ENCODE results near the gene SLC17A4.

SLC17A4 gene

GRCh38 chr6:25717866-25718740 is 36.4 kb upstream of the SLC17A4 start:
- no peak; the same call in 1 of the 2 replicates for TF ChIP-seq CTCF (IDR thresholded peaks at IDR 0.05; ENCODE audit: borderline replicate concordance, insufficient read depth, low read depth, low read length)
- H3K4me3 ChIP-seq (ENCODE audit: low read depth, low read length): no peak overlapping the region

- no peak overlapping the region for H3K4me3 ChIP-seq (ENCODE audit: low read depth, low read length)
- TF ChIP-seq CTCF (IDR thresholded peaks at IDR 0.05; ENCODE audit: borderline replicate concordance, insufficient read depth, low read depth, low read length): no peak
Measured at GRCh38 chr6:25726122-25726911, 28.2 kb upstream of the SLC17A4 start.

GRCh38 chr6:25727028-25727427 is 27.5 kb upstream of the SLC17A4 start:
- TF ChIP-seq CTCF (IDR thresholded peaks at IDR 0.05; ENCODE audit: borderline replicate concordance, insufficient read depth, low read depth, low read length): no peak
- no peak overlapping the region for H3K4me3 ChIP-seq (ENCODE audit: low read depth, low read length)

GRCh38 chr6:25730907-25731306 is 23.6 kb upstream of the SLC17A4 start:
- TF ChIP-seq CTCF (IDR thresholded peaks at IDR 0.05; ENCODE audit: borderline replicate concordance, insufficient read depth, low read depth, low read length): no peak
- no peak overlapping the region for H3K4me3 ChIP-seq (ENCODE audit: low read depth, low read length)

GRCh38 chr6:25731721-25732120 is 22.8 kb upstream of the SLC17A4 start:
- no peak overlapping the region for H3K4me3 ChIP-seq (ENCODE audit: low read depth, low read length)
- no peak for TF ChIP-seq CTCF (IDR thresholded peaks at IDR 0.05; ENCODE audit: borderline replicate concordance, insufficient read depth, low read depth, low read length)

GRCh38 chr6:25732468-25733198 is 21.9 kb upstream of the SLC17A4 start:
- no peak overlapping the region for H3K4me3 ChIP-seq (ENCODE audit: low read depth, low read length)
- TF ChIP-seq CTCF (IDR thresholded peaks at IDR 0.05; ENCODE audit: borderline replicate concordance, insufficient read depth, low read depth, low read length): no peak

Data from GM12875 (cell line).